Mesenchymal stem cell (in vitro differentiated cells and primary cell): ENCODE results near the gene ECHS1.

Experiments
- DNase-seq: peaks from one replicate; pipeline ENCODE4 v3.0.0-alpha.2; 2013
- H2AFZ ChIP-seq: one replicate; pipeline ENCODE4 v1.6.1; 2013; ENCODE audit warnings: low read depth, mild to moderate bottlenecking, control low read depth, inconsistent platforms, low read length, moderate library complexity
- H2AK5ac ChIP-seq: 2 replicates; pipeline ENCODE4 v1.6.1; 2013; ENCODE audit warnings: low read length, moderate library complexity, mild to moderate bottlenecking, inconsistent platforms; ENCODE audit not compliant: severe bottlenecking
- H2BK120ac ChIP-seq: one replicate; pipeline ENCODE4 v1.6.1; 2013; ENCODE audit warnings: low read depth, mild to moderate bottlenecking, inconsistent platforms, low read length, moderate library complexity
- H2BK12ac ChIP-seq, 2 experiments: one replicate each; pipeline ENCODE4 v1.6.1; 2013; ENCODE audit warnings: inconsistent platforms in 2 of 2, low read length in 2 of 2, mild to moderate bottlenecking in 2 of 2, moderate library complexity in 2 of 2, control low read depth in 1 of 2
- H2BK15ac ChIP-seq: one replicate; pipeline ENCODE4 v1.6.1; 2013; ENCODE audit warnings: mild to moderate bottlenecking, low read depth, inconsistent platforms; ENCODE audit not compliant: poor library complexity, severe bottlenecking
- H2BK5ac ChIP-seq: 2 replicates; pipeline ENCODE4 v1.6.1; 2013; ENCODE audit warnings: low read depth, mild to moderate bottlenecking, low read length, control low read depth, inconsistent platforms; ENCODE audit not compliant: poor library complexity, severe bottlenecking
- H3K14ac ChIP-seq, 2 experiments: one replicate each; pipeline ENCODE4 v1.6.1; 2013; ENCODE audit warnings: inconsistent platforms in 2 of 2, low read length in 2 of 2, control low read depth in 1 of 2, mild to moderate bottlenecking in 1 of 2, moderate library complexity in 1 of 2
- H3K18ac ChIP-seq, 2 experiments: one replicate each; pipeline ENCODE4 v1.6.1; 2013; ENCODE audit warnings: inconsistent platforms in 2 of 2, low read length in 2 of 2, control low read depth in 1 of 2, low read depth in 1 of 2, mild to moderate bottlenecking in 1 of 2
- H3K23ac ChIP-seq, 2 experiments: one replicate each; pipeline ENCODE4 v1.6.1; 2013; ENCODE audit warnings: inconsistent platforms in 2 of 2, low read length in 2 of 2, mild to moderate bottlenecking in 2 of 2, moderate library complexity in 2 of 2, control low read depth in 1 of 2
- H3K27ac ChIP-seq: 2 replicates; pipeline ENCODE4 v1.5.1; 2013; ENCODE audit warnings: mild to moderate bottlenecking, moderate library complexity, low read length, control low read depth, inconsistent platforms; ENCODE audit not compliant: poor library complexity, severe bottlenecking
- H3K27me3 ChIP-seq, 2 experiments: 2 replicates each; pipeline versions ENCODE4 v1.6.1 to v1.7.0; 2013; ENCODE audit warnings: low read length in 2 of 2, mild to moderate bottlenecking in 2 of 2, moderate library complexity in 2 of 2, control low read depth in 1 of 2, inconsistent platforms in 1 of 2; ENCODE audit not compliant: control insufficient read depth in 1 of 2, insufficient read depth in 1 of 2
- H3K36me3 ChIP-seq, 2 experiments: 2 replicates each; pipeline versions ENCODE4 v1.6.1 to v1.7.0; 2013; ENCODE audit warnings: low read length in 2 of 2, control low read depth in 1 of 2, inconsistent platforms in 1 of 2, low read depth in 1 of 2, mild to moderate bottlenecking in 1 of 2; ENCODE audit not compliant: insufficient read depth in 2 of 2, control insufficient read depth in 1 of 2
- H3K4ac ChIP-seq, 2 experiments: one replicate each; pipeline ENCODE4 v1.6.1; 2013; ENCODE audit warnings: inconsistent platforms in 2 of 2, low read length in 2 of 2, mild to moderate bottlenecking in 2 of 2, moderate library complexity in 2 of 2, control low read depth in 1 of 2, low read depth in 1 of 2
- H3K4me1 ChIP-seq: 2 replicates; pipeline ENCODE4 v1.6.1; 2013; ENCODE audit warnings: low read depth, low read length, control low read depth; ENCODE audit not compliant: control insufficient read depth, insufficient read depth
- H3K4me2 ChIP-seq: 2 replicates; pipeline ENCODE4 v1.6.1; 2013; ENCODE audit warnings: low read length, mild to moderate bottlenecking, inconsistent platforms; ENCODE audit not compliant: poor library complexity, severe bottlenecking
- H3K4me3 ChIP-seq, 2 experiments: 2 replicates each; pipeline versions ENCODE4 v1.5.1 to v1.7.0; 2013; ENCODE audit warnings: low read length in 2 of 2, mild to moderate bottlenecking in 2 of 2, control low read depth in 1 of 2, low read depth in 1 of 2; ENCODE audit not compliant: insufficient read depth in 1 of 2
- H3K79me1 ChIP-seq: replicated peaks from 2 replicates; pipeline ENCODE4 v1.6.1; 2013; ENCODE audit warnings: mild to moderate bottlenecking, control low read depth, low read length, inconsistent platforms; ENCODE audit not compliant: poor library complexity, severe bottlenecking
- H3K9ac ChIP-seq: 2 replicates; pipeline ENCODE4 v1.7.0; 2013; ENCODE audit warnings: mild to moderate bottlenecking, low read length, moderate library complexity
- H3K9me3 ChIP-seq: 2 replicates; pipeline ENCODE4 v1.7.0; 2013; ENCODE audit warnings: mild to moderate bottlenecking, low read length; ENCODE audit not compliant: control insufficient read depth
- H4K8ac ChIP-seq: one replicate; pipeline ENCODE4 v1.6.1; 2013; ENCODE audit warnings: inconsistent platforms, mild to moderate bottlenecking, low read length, moderate library complexity
- H4K91ac ChIP-seq: one replicate; pipeline ENCODE4 v1.6.1; 2013; ENCODE audit warnings: mild to moderate bottlenecking, low read length, inconsistent platforms
- WGBS: methylation state at CpG from one replicate; pipeline ENCODE4 v1.1.7; 2013; ENCODE audit warnings: mixed read lengths; 5-methylcytosine and 5-hydroxymethylcytosine counted together

The ECHS1 gene

GRCh38 chr10:133420579-133420978, 47.4 kb upstream of the ECHS1 start:
- no peak overlapping the region for H4K91ac ChIP-seq

GRCh38 chr10:133420028-133420427, 46.9 kb upstream of the ECHS1 start:
- Histone ChIP-seq H3K9ac (no peak overlapping the region), H3K14ac (no peak overlapping the region), H3K4ac (no peak overlapping the region), H4K91ac (no peak overlapping the region), H2AFZ (no peak overlapping the region), H3K23ac (no peak overlapping the region), H2BK5ac (no peak overlapping the region), H3K27ac (no peak overlapping the region), H3K79me1 (peaks cover 31% of the 10 kb centered on the region), H3K18ac (no peak overlapping the region), H3K27me3 (peaks cover 0 to 4% of the 10 kb centered on the region in 2 experiments), H2BK12ac (no peak overlapping the region), H3K9me3 (no peaks in the 10 kb centered on the region), H2AK5ac (no peak overlapping the region), H2BK120ac (no peak overlapping the region), H2BK15ac (no peak overlapping the region), H3K36me3 (peaks cover 46 to 59% of the 10 kb centered on the region in 2 experiments), H3K4me1 (peaks cover 20% of the 10 kb centered on the region), H3K4me3 (no peak overlapping the region), H4K8ac (no peak overlapping the region), H3K4me2 (no peak overlapping the region)
- DNase-seq, result no peak
- 96% methylated on average over 17 of the region's 17 CpGs for WGBS

More at GRCh38 chr10:133420579-133420978, 47.4 kb upstream of the ECHS1 start:
- Histone ChIP-seq H3K14ac (no peak overlapping the region), H2BK120ac (no peak overlapping the region), H2AK5ac (no peak overlapping the region), H2BK12ac (no peak overlapping the region), H2BK5ac (no peak overlapping the region), H3K4me3 (no peak overlapping the region), H3K9ac (no peak overlapping the region), H3K23ac (no peak overlapping the region), H3K9me3 (no peaks in the 10 kb centered on the region), H3K4ac (no peak overlapping the region), H3K4me2 (no peak overlapping the region), H3K18ac (no peak overlapping the region), H4K8ac (no peak overlapping the region), H3K79me1 (peaks cover 27% of the 10 kb centered on the region), H3K36me3 (peaks cover 40 to 55% of the 10 kb centered on the region in 2 experiments), H3K4me1 (peaks cover 20% of the 10 kb centered on the region), H2AFZ (no peak overlapping the region), H3K27ac (no peak overlapping the region), H2BK15ac (no peak overlapping the region), H3K27me3 (peaks cover 0 to 4% of the 10 kb centered on the region in 2 experiments)
- no peak for DNase-seq
- WGBS, result 82% methylated on average over 6 of the region's 6 CpGs

- WGBS, result 93% methylated on average over 34 of the region's 34 CpGs
Measured at GRCh38 chr10:133419211-133419950, 46.2 kb upstream of the ECHS1 start.

GRCh38 chr10:133418289-133418993, 45.3 kb upstream of the ECHS1 start:
- no peak overlapping the region for H2AK5ac ChIP-seq
- H3K79me1 ChIP-seq, result peaks cover 31% of the 10 kb centered on the region
- 97% methylated on average over 14 of the region's 14 CpGs for WGBS
- H3K4me2 ChIP-seq, result no peak overlapping the region
- H3K27ac ChIP-seq, result no peak overlapping the region
- H2BK12ac ChIP-seq, result no peak overlapping the region
- H2AFZ ChIP-seq, result no peak overlapping the region
- H3K18ac ChIP-seq, result no peak overlapping the region
- H3K4ac ChIP-seq, result no peak overlapping the region
- peaks cover 48 to 63% of the 10 kb centered on the region in 2 experiments for H3K36me3 ChIP-seq
- H2BK15ac ChIP-seq, result no peak overlapping the region
- H3K4me1 ChIP-seq, result peaks cover 19% of the 10 kb centered on the region
- no peak overlapping the region for H3K4me3 ChIP-seq
- H2BK120ac ChIP-seq, result no peak overlapping the region
- no peak overlapping the region for H4K8ac ChIP-seq
- H2BK5ac ChIP-seq, result no peak overlapping the region
- H4K91ac ChIP-seq, result no peak overlapping the region
- H3K14ac ChIP-seq, result no peak overlapping the region
- peaks cover 0 to 4% of the 10 kb centered on the region in 2 experiments for H3K27me3 ChIP-seq
- no peak for DNase-seq
- H3K9ac ChIP-seq, result no peak overlapping the region
- H3K23ac ChIP-seq, result no peak overlapping the region
- H3K9me3 ChIP-seq, result no peaks in the 10 kb centered on the region

More at GRCh38 chr10:133419211-133419950, 46.2 kb upstream of the ECHS1 start:
- no peak overlapping the region for H2BK15ac ChIP-seq
- peaks cover 46 to 63% of the 10 kb centered on the region in 2 experiments for H3K36me3 ChIP-seq
- H3K79me1 ChIP-seq, result peaks cover 31% of the 10 kb centered on the region
- no peak overlapping the region for H2AK5ac ChIP-seq
- no peak overlapping the region for H2BK5ac ChIP-seq
- H4K8ac ChIP-seq, result no peak overlapping the region
- H3K27ac ChIP-seq, result no peak overlapping the region
- no peak overlapping the region for H3K14ac ChIP-seq
- peaks cover 0 to 4% of the 10 kb centered on the region in 2 experiments for H3K27me3 ChIP-seq
- H3K18ac ChIP-seq, result no peak overlapping the region
- H2BK120ac ChIP-seq, result no peak overlapping the region
- no peak overlapping the region for H3K9ac ChIP-seq
- no peak overlapping the region for H3K4ac ChIP-seq
- no peak overlapping the region for H3K4me3 ChIP-seq
- no peak overlapping the region for H4K91ac ChIP-seq
- no peak overlapping the region for H2BK12ac ChIP-seq
- no peak overlapping the region for H2AFZ ChIP-seq
- H3K9me3 ChIP-seq, result no peaks in the 10 kb centered on the region
- no peak overlapping the region for H3K23ac ChIP-seq
- no peak overlapping the region for H3K4me2 ChIP-seq
- peaks cover 20% of the 10 kb centered on the region for H3K4me1 ChIP-seq
- no peak for DNase-seq
